ENCODE data around the gene UQCRC2.
A peak's percentile ranks its signal among the peaks of the same experiment; 100 is the strongest.

Gene UQCRC2

DNA sequence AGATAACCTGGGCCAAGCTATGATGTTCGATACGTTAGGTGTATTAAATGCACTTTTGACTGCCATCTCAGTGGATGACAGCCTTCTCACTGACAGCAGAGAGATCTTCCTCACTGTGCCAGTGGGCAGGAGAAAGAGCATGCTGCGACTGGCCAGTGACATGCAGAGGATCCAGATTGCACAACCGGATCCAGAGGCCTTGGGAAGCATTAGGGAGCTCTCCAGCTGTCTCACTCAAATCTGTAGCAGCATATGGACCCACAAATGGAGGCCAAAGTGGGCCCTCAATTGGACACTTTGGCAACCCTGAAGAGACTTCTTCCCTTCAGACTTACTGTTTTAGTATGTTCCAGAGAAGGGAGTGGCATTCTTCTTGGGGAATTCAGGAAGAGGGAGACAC is 26.9 kb downstream of the UQCRC2 start:
- peaks cover 35 to 96% (median 67%) of the 10 kb centered on the region in 4 experiments for H3K36me3 ChIP-seq (ENCODE audit: control insufficient read depth in 4 of 4, insufficient read depth in 4 of 4, low read length in 3 of 4)

DNA sequence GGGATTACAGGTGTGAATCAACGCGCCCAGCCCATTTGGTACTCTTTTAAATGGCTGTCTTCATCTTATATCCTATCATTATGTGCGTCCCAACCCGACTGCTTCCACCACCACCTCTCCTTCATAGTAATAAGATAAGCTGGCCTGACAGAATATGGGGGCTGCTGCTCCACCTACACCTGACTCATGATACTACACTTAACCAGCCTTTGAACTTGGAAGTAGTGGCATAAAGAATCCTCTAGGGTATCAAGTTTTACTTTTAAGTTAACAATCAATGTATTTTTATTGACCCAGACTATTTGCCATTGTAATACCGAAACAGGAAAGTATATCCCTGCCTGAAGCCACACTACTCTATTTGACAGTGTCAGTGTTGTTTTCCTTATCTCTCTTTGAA is 28.9 kb downstream of the UQCRC2 start:
- H3K27me3 ChIP-seq (replicated peaks in 2 of 5; ENCODE audit: control insufficient read depth in 4 of 5, insufficient read depth in 5 of 5, low read length in 4 of 5): no peaks in the 10 kb centered on the region
- H3K27ac ChIP-seq (ENCODE audit: insufficient read depth in 1 of 2, low read depth in 1 of 2, low read length in 2 of 2, poor library complexity in 1 of 2, severe bottlenecking in 2 of 2): no peak overlapping the region
- peak; percentile 5 to 19 (median 9) for DNase-seq
- CTCF ChIA-PET: interaction anchor here (0.9 to 2.1 kb wide), 3 partner anchors 14 to 206 kb away, joined by 3 to 12 read pairs (median 3); no protein-coding TSS in a partner anchor
- H3K36me3 ChIP-seq (ENCODE audit: control insufficient read depth in 4 of 4, insufficient read depth in 4 of 4, low read length in 3 of 4): peaks cover 30 to 78% (median 55%) of the 10 kb centered on the region in 4 experiments
- no peaks in the 10 kb centered on the region for H3K9me3 ChIP-seq (ENCODE audit: control extremely low read depth in 1 of 5, control insufficient read depth in 4 of 5, insufficient read depth in 2 of 5, low read depth in 1 of 5, low read length in 4 of 5)
- H3K4me1 ChIP-seq (ENCODE audit: control extremely low read depth in 1 of 4, control insufficient read depth in 4 of 4, insufficient read depth in 4 of 4, low read length in 3 of 4): no peaks in the 10 kb centered on the region
- WGBS (ENCODE audit: insufficient coverage): 98% methylated on average over 5 of the region's 5 CpGs
- no peak overlapping the region for H3K4me3 ChIP-seq (ENCODE audit: control insufficient read depth in 1 of 7, extremely low read depth in 1 of 7, insufficient read depth in 4 of 7, low read depth in 2 of 7, low read length in 6 of 7)
- POLR2A ChIA-PET: interaction anchor here (0.6 kb wide), 1 partner anchor 16 kb away, joined by 4 read pairs; no protein-coding TSS in a partner anchor

More for the DNA sequence above, 26.9 kb downstream of the UQCRC2 start:
- no peak overlapping the region for H3K27ac ChIP-seq (ENCODE audit: insufficient read depth in 1 of 2, low read depth in 1 of 2, low read length in 2 of 2, poor library complexity in 1 of 2, severe bottlenecking in 2 of 2)
- H3K4me1 ChIP-seq (ENCODE audit: control extremely low read depth in 1 of 4, control insufficient read depth in 4 of 4, insufficient read depth in 4 of 4, low read length in 3 of 4): no peaks in the 10 kb centered on the region
- no peaks in the 10 kb centered on the region for H3K27me3 ChIP-seq (replicated peaks in 2 of 5; ENCODE audit: control insufficient read depth in 4 of 5, insufficient read depth in 5 of 5, low read length in 4 of 5)
- WGBS (ENCODE audit: insufficient coverage): 100% methylated on average over 4 of the region's 4 CpGs
- H3K9me3 ChIP-seq (ENCODE audit: control extremely low read depth in 1 of 5, control insufficient read depth in 4 of 5, insufficient read depth in 2 of 5, low read depth in 1 of 5, low read length in 4 of 5): no peaks in the 10 kb centered on the region
- POLR2A ChIA-PET: no interaction called here
- CTCF ChIA-PET: interaction anchor here (1.1 to 1.9 kb wide), 4 partner anchors 10 to 97 kb away, joined by 3 to 5 read pairs (median 4); partner anchors contain the start of gene UQCRC2
- DNase-seq: no peak
- H3K4me3 ChIP-seq (ENCODE audit: control insufficient read depth in 1 of 7, extremely low read depth in 1 of 7, insufficient read depth in 4 of 7, low read depth in 2 of 7, low read length in 6 of 7): no peak overlapping the region

DNA sequence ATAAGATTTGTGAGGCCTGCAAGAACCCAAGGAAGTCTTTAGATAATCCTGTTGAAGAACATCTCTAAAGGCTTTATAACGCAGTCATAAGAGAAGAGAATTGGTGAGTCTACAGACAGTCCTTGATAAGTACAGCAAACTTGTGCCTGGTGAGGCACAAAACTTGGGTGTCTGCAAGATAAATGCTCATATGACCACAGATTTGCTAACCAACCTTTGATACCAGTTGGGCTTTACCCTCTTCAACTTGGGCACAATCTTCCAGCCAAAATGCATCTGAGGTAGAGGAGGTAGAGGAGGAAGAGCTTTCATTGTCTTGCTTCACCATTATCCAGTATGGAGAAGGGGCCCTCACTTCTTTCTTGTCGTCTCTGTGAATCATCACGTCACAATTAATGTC is 30.9 kb downstream of the UQCRC2 start:
- Histone ChIP-seq H3K9me3 (ENCODE audit: control extremely low read depth in 1 of 5, control insufficient read depth in 4 of 5, insufficient read depth in 2 of 5, low read depth in 1 of 5, low read length in 4 of 5) (no peaks in the 10 kb centered on the region), H3K36me3 (ENCODE audit: control insufficient read depth in 4 of 4, insufficient read depth in 4 of 4, low read length in 3 of 4) (peaks cover 26 to 59% (median 39%) of the 10 kb centered on the region in 4 experiments), H3K27ac (ENCODE audit: insufficient read depth in 1 of 2, low read depth in 1 of 2, low read length in 2 of 2, poor library complexity in 1 of 2, severe bottlenecking in 2 of 2) (no peak overlapping the region), H3K4me1 (ENCODE audit: control extremely low read depth in 1 of 4, control insufficient read depth in 4 of 4, insufficient read depth in 4 of 4, low read length in 3 of 4) (no peaks in the 10 kb centered on the region), H3K4me3 (ENCODE audit: control insufficient read depth in 1 of 7, extremely low read depth in 1 of 7, insufficient read depth in 4 of 7, low read depth in 2 of 7, low read length in 6 of 7) (no peak overlapping the region), H3K27me3 (replicated peaks in 2 of 5; ENCODE audit: control insufficient read depth in 4 of 5, insufficient read depth in 5 of 5, low read length in 4 of 5) (no peaks in the 10 kb centered on the region)
- DNase-seq: no peak
- ChIA-PET CTCF (interaction anchor here (1.0 to 2.1 kb wide), 4 partner anchors 9 to 94 kb away, joined by 3 to 12 read pairs (median 4); no protein-coding TSS in a partner anchor), POLR2A (no interaction called here)
- WGBS (ENCODE audit: insufficient coverage): 100% methylated on average over 1 of the region's 3 CpGs

DNA sequence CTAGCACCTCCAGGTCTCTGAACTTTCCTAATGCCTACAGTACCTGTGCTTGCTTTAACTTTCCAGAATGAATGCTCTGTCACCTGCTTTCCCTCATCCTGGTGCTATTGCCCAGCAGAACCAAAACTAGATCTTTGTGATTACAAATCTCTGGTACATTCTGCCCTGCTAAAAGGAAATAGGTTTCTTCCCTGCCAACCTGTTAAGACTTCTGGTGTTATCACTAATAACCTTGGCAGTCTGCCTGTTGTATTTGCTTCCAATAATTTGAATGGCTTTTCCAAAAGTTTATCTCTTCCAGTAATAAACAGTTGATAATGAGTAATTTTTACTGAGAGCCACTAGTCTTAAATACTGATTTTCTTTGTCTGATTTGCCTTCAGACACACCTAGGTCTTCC is 32.4 kb downstream of the UQCRC2 start:
- no peaks in the 10 kb centered on the region for H3K4me1 ChIP-seq (ENCODE audit: control extremely low read depth in 1 of 4, control insufficient read depth in 4 of 4, insufficient read depth in 4 of 4, low read length in 3 of 4)
- CTCF ChIA-PET: no interaction called here
- no peaks in the 10 kb centered on the region for H3K9me3 ChIP-seq (ENCODE audit: control extremely low read depth in 1 of 5, control insufficient read depth in 4 of 5, insufficient read depth in 2 of 5, low read depth in 1 of 5, low read length in 4 of 5)
- H3K27me3 ChIP-seq (replicated peaks in 2 of 5; ENCODE audit: control insufficient read depth in 4 of 5, insufficient read depth in 5 of 5, low read length in 4 of 5): no peaks in the 10 kb centered on the region
- peaks cover 16 to 44% (median 26%) of the 10 kb centered on the region in 4 experiments for H3K36me3 ChIP-seq (ENCODE audit: control insufficient read depth in 4 of 4, insufficient read depth in 4 of 4, low read length in 3 of 4)
- H3K4me3 ChIP-seq (ENCODE audit: control insufficient read depth in 1 of 7, extremely low read depth in 1 of 7, insufficient read depth in 4 of 7, low read depth in 2 of 7, low read length in 6 of 7): no peak overlapping the region
- DNase-seq: no peak
- H3K27ac ChIP-seq (ENCODE audit: insufficient read depth in 1 of 2, low read depth in 1 of 2, low read length in 2 of 2, poor library complexity in 1 of 2, severe bottlenecking in 2 of 2): no peak overlapping the region
- POLR2A ChIA-PET: no interaction called here

DNA sequence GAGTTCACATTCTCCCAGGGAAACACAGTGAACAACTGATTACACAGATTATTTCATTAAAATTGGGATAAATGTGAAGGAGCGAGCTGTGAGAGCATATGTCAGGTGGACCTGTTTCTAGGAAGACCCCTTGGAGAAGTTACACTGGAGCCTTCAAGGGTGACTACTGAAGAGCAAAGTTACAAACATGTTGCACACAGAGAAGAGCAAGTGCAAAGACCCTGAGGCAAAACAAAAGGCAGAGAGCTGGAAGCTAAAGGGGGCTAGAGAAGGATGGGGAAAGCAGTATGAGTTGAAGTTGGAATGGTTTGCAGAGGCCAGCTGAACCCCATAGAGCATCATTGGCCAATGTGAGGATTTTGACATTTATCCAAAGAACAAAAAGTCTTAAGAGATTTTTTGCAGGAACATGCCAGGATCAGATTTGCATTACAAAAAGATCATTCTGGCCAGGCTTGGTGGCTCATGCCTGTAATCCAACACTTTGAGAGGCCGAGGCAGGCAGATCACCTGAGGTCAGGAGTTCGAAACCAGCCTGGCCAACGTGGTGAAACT is 33.6 kb downstream of the UQCRC2 start:
- Histone ChIP-seq H3K4me3 (ENCODE audit: control insufficient read depth in 1 of 7, extremely low read depth in 1 of 7, insufficient read depth in 4 of 7, low read depth in 2 of 7, low read length in 6 of 7) (no peak overlapping the region), H3K27ac (ENCODE audit: insufficient read depth in 1 of 2, low read depth in 1 of 2, low read length in 2 of 2, poor library complexity in 1 of 2, severe bottlenecking in 2 of 2) (no peak overlapping the region), H3K36me3 (ENCODE audit: control insufficient read depth in 4 of 4, insufficient read depth in 4 of 4, low read length in 3 of 4) (peaks cover 9 to 32% (median 17%) of the 10 kb centered on the region in 4 experiments), H3K27me3 (replicated peaks in 2 of 5; ENCODE audit: control insufficient read depth in 4 of 5, insufficient read depth in 5 of 5, low read length in 4 of 5) (no peaks in the 10 kb centered on the region), H3K9me3 (ENCODE audit: control extremely low read depth in 1 of 5, control insufficient read depth in 4 of 5, insufficient read depth in 2 of 5, low read depth in 1 of 5, low read length in 4 of 5) (no peaks in the 10 kb centered on the region), H3K4me1 (ENCODE audit: control extremely low read depth in 1 of 4, control insufficient read depth in 4 of 4, insufficient read depth in 4 of 4, low read length in 3 of 4) (no peaks in the 10 kb centered on the region)
- ChIA-PET POLR2A (no interaction called here), CTCF (no interaction called here)
- 100% methylated on average over 4 of the region's 4 CpGs for WGBS (ENCODE audit: insufficient coverage)
- no peak for DNase-seq

DNA sequence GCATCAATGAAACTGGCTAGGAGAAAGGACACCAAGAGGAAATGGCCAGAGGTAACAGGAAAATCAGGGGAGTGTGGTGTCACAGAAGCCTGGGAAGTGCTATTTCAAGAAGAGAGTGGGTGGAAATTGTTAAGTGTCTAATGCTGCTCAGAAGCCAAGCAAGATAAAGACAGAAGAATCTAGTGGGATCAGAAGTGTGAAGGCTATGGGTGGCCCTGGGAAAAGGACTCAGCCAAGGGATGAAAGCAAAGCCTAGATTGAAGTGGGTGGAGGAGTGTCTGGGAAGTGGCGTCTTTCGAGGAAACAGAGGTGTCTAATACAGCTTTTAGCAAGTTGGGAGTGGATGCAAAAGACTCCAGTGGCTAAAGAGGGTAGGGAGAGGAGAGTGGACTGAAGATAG is 34.3 kb downstream of the UQCRC2 start:
- no peaks in the 10 kb centered on the region for H3K9me3 ChIP-seq (ENCODE audit: control extremely low read depth in 1 of 5, control insufficient read depth in 4 of 5, insufficient read depth in 2 of 5, low read depth in 1 of 5, low read length in 4 of 5)
- DNase-seq: no peak
- WGBS (ENCODE audit: insufficient coverage): 100% methylated on average over 2 of the region's 2 CpGs
- ChIA-PET CTCF (no interaction called here), POLR2A (no interaction called here)
- H3K36me3 ChIP-seq (ENCODE audit: control insufficient read depth in 4 of 4, insufficient read depth in 4 of 4, low read length in 3 of 4): peaks cover 6 to 25% (median 14%) of the 10 kb centered on the region in 4 experiments
- no peak overlapping the region for H3K27ac ChIP-seq (ENCODE audit: insufficient read depth in 1 of 2, low read depth in 1 of 2, low read length in 2 of 2, poor library complexity in 1 of 2, severe bottlenecking in 2 of 2)
- H3K4me1 ChIP-seq (ENCODE audit: control extremely low read depth in 1 of 4, control insufficient read depth in 4 of 4, insufficient read depth in 4 of 4, low read length in 3 of 4): no peaks in the 10 kb centered on the region
- no peaks in the 10 kb centered on the region for H3K27me3 ChIP-seq (replicated peaks in 2 of 5; ENCODE audit: control insufficient read depth in 4 of 5, insufficient read depth in 5 of 5, low read length in 4 of 5)
- H3K4me3 ChIP-seq (ENCODE audit: control insufficient read depth in 1 of 7, extremely low read depth in 1 of 7, insufficient read depth in 4 of 7, low read depth in 2 of 7, low read length in 6 of 7): no peak overlapping the region

DNA sequence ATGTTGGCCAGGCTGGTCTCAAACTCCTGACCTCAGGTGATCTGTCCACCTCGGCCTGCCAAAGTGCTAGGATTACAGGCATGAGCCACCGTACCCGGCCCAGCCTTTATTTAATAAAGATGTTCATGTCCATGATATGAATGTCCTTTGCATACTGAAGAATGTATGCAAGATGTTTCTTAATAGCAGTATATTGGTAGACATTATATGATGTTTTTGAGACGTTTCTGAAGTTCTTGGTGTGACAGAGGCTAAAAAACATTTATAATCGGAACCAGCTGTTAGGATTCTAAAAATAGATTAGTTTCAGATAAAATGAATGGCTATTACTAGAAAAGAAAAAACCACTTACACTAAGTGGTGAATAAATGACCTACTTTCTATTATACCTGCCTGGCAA is 36.0 kb downstream of the UQCRC2 start:
- POLR2A ChIA-PET: no interaction called here
- Histone ChIP-seq H3K27me3 (replicated peaks in 2 of 5; ENCODE audit: control insufficient read depth in 4 of 5, insufficient read depth in 5 of 5, low read length in 4 of 5) (no peaks in the 10 kb centered on the region), H3K4me1 (ENCODE audit: control extremely low read depth in 1 of 4, control insufficient read depth in 4 of 4, insufficient read depth in 4 of 4, low read length in 3 of 4) (no peaks in the 10 kb centered on the region), H3K27ac (ENCODE audit: insufficient read depth in 1 of 2, low read depth in 1 of 2, low read length in 2 of 2, poor library complexity in 1 of 2, severe bottlenecking in 2 of 2) (no peak overlapping the region), H3K36me3 (ENCODE audit: control insufficient read depth in 4 of 4, insufficient read depth in 4 of 4, low read length in 3 of 4) (peaks cover 0 to 12% (median 8%) of the 10 kb centered on the region in 4 experiments), H3K9me3 (ENCODE audit: control extremely low read depth in 1 of 5, control insufficient read depth in 4 of 5, insufficient read depth in 2 of 5, low read depth in 1 of 5, low read length in 4 of 5) (no peaks in the 10 kb centered on the region), H3K4me3 (ENCODE audit: control insufficient read depth in 1 of 7, extremely low read depth in 1 of 7, insufficient read depth in 4 of 7, low read depth in 2 of 7, low read length in 6 of 7) (no peak overlapping the region)
- 100% methylated on average over 1 of the region's 5 CpGs for WGBS (ENCODE audit: insufficient coverage)
- CTCF ChIA-PET: interaction anchor here (2.2 to 3.0 kb wide), 2 partner anchors 10 to 13 kb away, joined by 7 to 20 read pairs; partner anchors contain the start of gene PDZD9
- DNase-seq: no peak
